Hepatocyte (in vitro differentiated cells): Measurements from ENCODE around the gene BPIFB2. TPM values are rescaled to one million over a fixed set of nuclear protein-coding genes. Genes with fewer than 3 reads are reported as not detected.

Experiments
- DNase-seq: peaks from one replicate; pipeline ENCODE4 v3.0.0-alpha.2; 2016; ENCODE audit warnings: low spot score
- H2AFZ ChIP-seq: fragments of 200-600 bp; sonication (generic); 2 replicates; pipeline ENCODE4 v1.6.0; 2016; ENCODE audit warnings: antibody characterized with exemption, mild to moderate bottlenecking
- H3K27ac ChIP-seq: fragments of 200-600 bp; sonication (generic); 2 replicates; pipeline ENCODE4 v1.5.1; 2016; ENCODE audit warnings: mild to moderate bottlenecking
- H3K27me3 ChIP-seq: fragments of 200-600 bp; sonication (generic); 2 replicates; pipeline ENCODE4 v1.6.1; 2016
- H3K36me3 ChIP-seq: fragments of 200-600 bp; sonication (generic); replicated peaks from 2 replicates; pipeline ENCODE4 v1.5.1; 2016; ENCODE audit warnings: low read depth; ENCODE audit not compliant: insufficient read depth
- H3K4me1 ChIP-seq: fragments of 200-600 bp; sonication (generic); 2 replicates; pipeline ENCODE4 v1.5.1; 2016; ENCODE audit warnings: mild to moderate bottlenecking, moderate library complexity; ENCODE audit not compliant: insufficient read depth
- H3K4me2 ChIP-seq: fragments of 200-600 bp; sonication (generic); 2 replicates; pipeline ENCODE4 v1.6.0; 2016
- H3K4me3 ChIP-seq: fragments of 200-600 bp; sonication (generic); 2 replicates; pipeline ENCODE4 v1.5.1; 2016; ENCODE audit warnings: mild to moderate bottlenecking
- H3K79me2 ChIP-seq: fragments of 200-600 bp; sonication (generic); 2 replicates; pipeline ENCODE4 v1.6.0; 2017; ENCODE audit warnings: mild to moderate bottlenecking
- H3K9me2 ChIP-seq: fragments of 200-600 bp; sonication (generic); replicated peaks from 2 replicates; pipeline ENCODE4 v1.6.0; 2017; ENCODE audit warnings: mild to moderate bottlenecking; ENCODE audit not compliant: insufficient read depth
- H3K9me3 ChIP-seq: fragments of 200-600 bp; sonication (generic); 2 replicates; pipeline ENCODE4 v1.5.1; 2016; ENCODE audit warnings: low read depth, mild to moderate bottlenecking
- H4K20me1 ChIP-seq: fragments of 200-600 bp; sonication (generic); 2 replicates; pipeline ENCODE4 v1.6.0; 2016; ENCODE audit warnings: mild to moderate bottlenecking; ENCODE audit not compliant: insufficient read depth, poor library complexity, severe bottlenecking
- CTCF ChIP-seq: fragments of 200-600 bp; sonication (generic); IDR thresholded peaks from 2 replicates; pipeline ENCODE4 v1.5.1; 2016; ENCODE audit warnings: antibody characterized with exemption, mild to moderate bottlenecking; ENCODE audit not compliant: poor library complexity
- EZH2 ChIP-seq: fragments of 200-600 bp; sonication (generic); IDR thresholded peaks from 2 replicates; pipeline ENCODE4 v1.6.1; 2016; ENCODE audit warnings: antibody characterized with exemption, mild to moderate bottlenecking, borderline replicate concordance
- EZH2phosphoT487 ChIP-seq: fragments of 200-600 bp; sonication (generic); IDR thresholded peaks from one replicate; pipeline ENCODE4 v1.6.1; 2018; ENCODE audit warnings: antibody characterized with exemption, mild to moderate bottlenecking, low read depth, moderate library complexity; ENCODE audit not compliant: unreplicated experiment, severe bottlenecking
- WGBS: methylation state at CpG from one replicate; pipeline ENCODE4 v1.1.6; 2016; ENCODE audit warnings: low lambda C conversion rate; ENCODE audit errors: missing lambda C conversion rate; 5-methylcytosine and 5-hydroxymethylcytosine counted together
- polyA plus RNA-seq: library from polyadenylated mRNA; unstranded; fragments of >200 nt; fragmentation: Nextera tagmentation; extraction: Ambion mirVana; gene quantifications from 2 replicates; pipeline ENCODE4 v1.2.1, GENCODE V29; 2016
- total RNA-seq: library from RNA; depleted of rRNA; stranded (reverse); fragments of >200 nt; gene quantifications from 2 replicates; pipeline ENCODE4 v1.2.3, GENCODE V29; 2014

Gene BPIFB2
- total and polyA plus RNA-seq, 2 experiments from 2014 or later = 0.30 to 0.70 TPM

- no peak overlapping the region for H2AFZ ChIP-seq
- no peaks in the 10 kb centered on the region for H3K36me3 ChIP-seq
- H3K4me1 ChIP-seq = peaks cover 6% of the 10 kb centered on the region
- no peaks in the 10 kb centered on the region for H3K79me2 ChIP-seq
- H3K4me2 ChIP-seq = no peak overlapping the region
- H3K4me3 ChIP-seq = no peak overlapping the region
- H4K20me1 ChIP-seq = no peaks in the 10 kb centered on the region
- WGBS = 79% methylated on average over 7 of the region's 7 CpGs
- no peak overlapping the region for H3K27ac ChIP-seq
- DNase-seq = no peak
- TF ChIP-seq CTCF (no peak), EZH2phosphoT487 (no peak), EZH2 (no peak)
- H3K9me3 ChIP-seq = no peaks in the 10 kb centered on the region
- no peaks in the 10 kb centered on the region for H3K9me2 ChIP-seq
- H3K27me3 ChIP-seq = no peaks in the 10 kb centered on the region
Observed at GRCh38 chr20:32978009-32978335, 29.5 kb upstream of the BPIFB2 start.

- Histone ChIP-seq H3K36me3 (no peaks in the 10 kb centered on the region), H3K4me1 (peaks cover 10% of the 10 kb centered on the region), H2AFZ (no peak overlapping the region), H3K27ac (no peak overlapping the region), H4K20me1 (no peaks in the 10 kb centered on the region), H3K4me2 (no peak overlapping the region), H3K9me2 (no peaks in the 10 kb centered on the region), H3K79me2 (no peaks in the 10 kb centered on the region), H3K27me3 (no peaks in the 10 kb centered on the region), H3K9me3 (no peaks in the 10 kb centered on the region), H3K4me3 (no peak overlapping the region)
- 84% methylated on average over 9 of the region's 9 CpGs for WGBS
- TF ChIP-seq EZH2 (no peak), CTCF (no peak)
- DNase-seq = no peak
Observed at GRCh38 chr20:32979201-32979998, 28.1 kb upstream of the BPIFB2 start.

- no peaks in the 10 kb centered on the region for H3K79me2 ChIP-seq
- 77% methylated on average over 19 of the region's 19 CpGs for WGBS
Observed at GRCh38 chr20:32980131-32980941, 27.2 kb upstream of the BPIFB2 start.

More at GRCh38 chr20:32980131-32980941, 27.2 kb upstream of the BPIFB2 start:
- Histone ChIP-seq H2AFZ (no peak overlapping the region), H3K4me1 (peaks cover 12% of the 10 kb centered on the region), H3K27me3 (no peaks in the 10 kb centered on the region), H3K9me2 (no peaks in the 10 kb centered on the region), H3K36me3 (no peaks in the 10 kb centered on the region), H3K4me2 (no peak overlapping the region), H4K20me1 (no peaks in the 10 kb centered on the region), H3K27ac (no peak overlapping the region), H3K4me3 (no peak overlapping the region), H3K9me3 (no peaks in the 10 kb centered on the region)
- DNase-seq = peak; percentile 44
- no peak for TF ChIP-seq EZH2phosphoT487
- no peak for TF ChIP-seq EZH2
- TF ChIP-seq CTCF = no peak
